ENCODE results near the gene PRLH.

PRLH gene, protein sequence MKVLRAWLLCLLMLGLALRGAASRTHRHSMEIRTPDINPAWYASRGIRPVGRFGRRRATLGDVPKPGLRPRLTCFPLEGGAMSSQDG

DNA sequence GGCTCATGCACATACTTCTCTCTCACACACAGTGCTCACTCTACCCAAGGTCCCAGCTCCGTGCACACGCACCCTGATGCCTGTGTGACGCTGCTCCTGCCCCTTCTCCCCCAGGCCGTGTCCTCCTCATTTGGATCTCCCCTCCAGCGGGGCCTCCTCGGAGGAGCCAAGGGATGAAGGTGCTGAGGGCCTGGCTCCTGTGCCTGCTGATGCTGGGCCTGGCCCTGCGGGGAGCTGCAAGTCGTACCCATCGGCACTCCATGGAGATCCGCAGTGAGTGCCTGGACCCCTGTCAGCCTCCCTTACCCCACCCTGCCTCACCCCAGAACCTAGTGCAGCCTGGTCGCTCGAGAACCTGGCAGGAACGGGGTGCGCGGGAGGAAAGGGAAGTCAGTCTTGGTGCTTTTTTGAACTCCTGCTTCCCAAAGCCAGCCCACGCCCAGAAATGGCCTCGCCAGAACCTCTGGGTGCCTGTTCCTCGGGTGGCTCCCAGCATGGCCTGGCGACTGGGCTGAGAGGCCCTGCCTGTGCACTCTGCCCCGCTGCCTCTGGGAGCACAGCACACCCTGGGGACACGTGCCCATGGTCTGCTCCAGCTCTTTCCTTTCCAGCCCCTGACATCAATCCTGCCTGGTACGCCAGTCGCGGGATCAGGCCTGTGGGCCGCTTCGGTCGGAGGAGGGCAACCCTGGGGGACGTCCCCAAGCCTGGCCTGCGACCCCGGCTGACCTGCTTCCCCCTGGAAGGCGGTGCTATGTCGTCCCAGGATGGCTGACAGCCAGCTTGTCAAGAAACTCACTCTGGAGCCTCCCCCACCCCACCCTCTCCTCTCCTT is at the start of gene PRLH:
Gene PRLH, plus strand, starts transcription at position 174 of the 835 bp plus-strand sequence. Its CDS starts 0 bp downstream, at position 174.
- peak in 4 of 51 donors; percentile 18 to 51 (median 48) for DNase-seq

DNA sequence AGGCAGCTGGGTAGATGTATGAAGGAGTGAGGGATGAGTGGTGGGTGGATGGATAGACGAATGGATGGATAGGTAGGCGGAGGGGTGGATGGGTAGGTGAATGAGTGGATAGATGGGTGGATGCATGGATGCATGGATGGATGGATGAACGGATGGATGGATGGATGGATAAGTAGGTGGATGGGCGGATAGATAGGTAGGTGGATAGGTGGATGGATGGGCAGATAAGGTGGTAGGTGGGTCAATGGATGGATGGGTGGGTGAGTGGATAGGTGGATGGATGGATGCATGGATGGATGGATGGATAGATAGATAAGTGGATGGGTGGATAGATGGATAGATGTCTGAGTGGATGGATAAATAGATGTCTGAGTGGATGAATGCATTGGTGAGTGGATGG is 49.2 kb upstream of the PRLH start:
- DNase-seq: no peak

DNA sequence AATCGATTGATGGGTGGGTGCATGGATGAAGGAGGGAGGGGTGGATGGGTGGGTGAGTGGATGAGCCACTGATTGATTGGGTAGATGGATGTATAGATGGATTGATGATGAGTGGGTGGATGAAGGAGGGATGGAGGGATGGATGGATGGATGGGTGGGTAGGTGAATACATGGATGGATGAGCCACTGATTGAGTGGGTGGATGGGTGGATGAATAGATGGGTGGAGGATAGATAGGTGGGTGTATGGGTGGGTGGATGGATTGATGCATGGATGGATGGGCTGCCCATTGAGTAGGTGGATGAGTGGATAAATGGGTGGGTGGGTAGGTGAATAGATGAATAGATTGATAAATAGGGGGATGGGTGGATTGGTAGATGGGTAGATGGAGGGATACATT is 48.4 kb upstream of the PRLH start:
- no peak for DNase-seq

DNA sequence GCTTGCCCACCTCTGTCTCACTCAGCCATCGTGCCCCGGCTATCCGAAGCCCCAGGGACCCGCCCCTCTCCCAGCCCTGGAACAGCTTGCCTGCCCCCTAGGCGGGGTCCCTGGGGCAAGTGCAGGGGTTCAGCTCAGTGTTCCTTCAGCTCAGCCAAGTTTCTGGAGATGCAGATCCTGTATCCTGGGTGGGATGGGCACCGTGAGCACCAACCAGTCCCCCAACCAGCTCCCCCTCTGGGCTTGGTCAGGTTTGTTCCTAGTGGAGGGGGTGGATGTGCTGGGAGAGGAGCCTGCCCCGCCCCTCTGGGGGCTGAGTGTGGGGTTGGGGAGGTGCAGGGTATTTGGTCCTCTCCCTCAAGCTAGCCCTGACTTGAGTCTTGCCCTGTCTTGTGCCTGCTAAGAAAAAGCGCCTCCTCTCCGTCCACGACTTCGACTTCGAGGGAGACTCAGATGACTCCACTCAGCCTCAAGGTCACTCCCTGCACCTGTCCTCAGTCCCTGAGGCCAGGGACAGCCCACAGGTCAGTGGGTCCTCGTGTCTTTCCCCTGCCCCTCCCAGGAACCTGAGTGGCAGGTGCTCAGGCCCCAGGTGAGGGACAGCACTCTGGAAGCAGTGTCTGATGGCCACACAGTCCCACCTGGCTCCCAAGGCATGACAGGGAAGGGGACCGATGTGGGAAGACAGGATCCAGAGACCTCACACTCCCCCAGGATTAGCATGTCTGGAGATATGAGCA is 46.7 kb upstream of the PRLH start:
- no peak for DNase-seq

DNA sequence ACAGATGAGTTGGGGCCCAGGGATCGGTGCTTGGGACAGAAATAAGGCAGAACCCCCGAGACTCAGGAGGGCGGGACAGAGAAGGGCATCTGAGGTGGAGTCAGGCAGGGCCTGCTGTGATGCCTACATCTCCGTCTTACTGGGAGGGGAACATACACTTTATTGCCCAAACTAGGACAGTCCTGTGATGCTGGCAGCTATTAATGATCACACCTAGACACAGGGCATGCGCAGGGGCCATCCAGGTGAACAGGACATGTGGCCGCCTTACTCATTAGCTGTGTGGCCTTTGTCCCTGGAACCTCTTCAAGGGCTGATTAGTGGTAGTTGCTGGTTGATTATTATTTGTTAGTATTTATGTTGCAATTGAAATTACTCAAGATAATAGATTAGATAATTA is 46.1 kb upstream of the PRLH start:
- DNase-seq: no peak

DNA sequence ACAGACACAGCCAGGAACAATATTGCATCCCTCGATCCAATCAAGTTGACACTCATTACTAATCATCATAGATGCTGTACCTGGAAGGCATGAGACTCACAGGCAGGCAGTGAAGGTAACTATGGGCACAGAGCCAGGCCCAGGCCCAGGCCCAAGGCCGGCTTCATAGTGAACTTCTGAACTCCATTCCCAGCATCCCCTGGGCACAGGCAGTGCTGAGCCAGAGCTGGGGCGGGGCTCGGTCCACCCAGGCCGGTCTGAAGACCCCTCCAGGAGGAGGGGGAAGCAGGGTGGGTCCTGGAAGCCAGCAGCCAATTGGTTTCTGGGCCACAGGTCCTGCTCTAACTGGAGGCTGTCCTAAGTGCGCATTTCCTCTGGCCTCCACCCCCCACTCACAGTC is 41.7 kb upstream of the PRLH start:
- DNase-seq: no peak

DNA sequence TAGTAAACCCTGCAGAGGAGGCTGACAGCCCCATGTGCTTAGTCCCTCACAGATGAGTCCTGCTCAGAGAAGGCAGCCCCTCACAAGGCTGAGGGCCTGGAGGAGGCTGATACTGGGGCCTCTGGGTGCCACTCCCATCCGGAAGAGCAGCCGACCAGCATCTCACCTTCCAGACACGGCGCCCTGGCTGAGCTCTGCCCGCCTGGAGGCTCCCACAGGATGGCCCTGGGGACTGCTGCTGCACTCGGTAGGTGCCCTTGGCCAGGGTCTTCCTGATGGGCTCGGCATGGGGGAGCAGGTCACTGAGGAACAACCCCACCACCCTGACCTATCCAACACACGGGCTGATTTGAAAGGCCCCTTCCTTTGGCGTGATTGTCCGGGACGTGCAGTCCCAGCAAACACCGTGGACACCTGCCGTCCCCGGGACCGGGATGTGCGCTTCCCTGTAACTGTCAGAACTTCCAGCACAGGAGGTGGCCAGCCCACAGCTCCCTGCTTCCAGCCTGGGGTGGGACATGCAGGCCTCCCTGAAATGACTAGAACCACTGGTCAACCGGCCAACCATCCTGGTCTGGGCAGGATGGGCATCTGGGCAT is 40.7 kb upstream of the PRLH start:
- no peak for DNase-seq

DNA sequence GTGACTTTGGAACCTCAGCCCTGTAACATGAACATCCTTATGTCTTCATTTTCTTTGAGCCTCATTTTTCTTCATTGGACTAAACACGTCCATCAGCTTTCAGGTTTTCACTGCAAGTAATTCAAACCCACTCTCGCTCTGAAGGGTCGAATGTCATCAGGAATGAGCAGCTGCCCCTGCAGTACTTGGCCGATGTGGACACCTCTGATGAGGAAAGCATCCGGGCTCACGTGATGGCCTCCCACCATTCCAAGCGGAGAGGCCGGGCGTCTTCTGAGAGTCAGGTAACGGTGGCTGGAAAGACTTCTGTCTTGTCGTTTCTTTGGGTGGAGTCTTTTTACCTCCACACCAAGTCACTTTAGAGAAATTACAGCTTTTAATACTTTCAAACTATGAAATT is 39.1 kb upstream of the PRLH start:
- DNase-seq: no peak

DNA sequence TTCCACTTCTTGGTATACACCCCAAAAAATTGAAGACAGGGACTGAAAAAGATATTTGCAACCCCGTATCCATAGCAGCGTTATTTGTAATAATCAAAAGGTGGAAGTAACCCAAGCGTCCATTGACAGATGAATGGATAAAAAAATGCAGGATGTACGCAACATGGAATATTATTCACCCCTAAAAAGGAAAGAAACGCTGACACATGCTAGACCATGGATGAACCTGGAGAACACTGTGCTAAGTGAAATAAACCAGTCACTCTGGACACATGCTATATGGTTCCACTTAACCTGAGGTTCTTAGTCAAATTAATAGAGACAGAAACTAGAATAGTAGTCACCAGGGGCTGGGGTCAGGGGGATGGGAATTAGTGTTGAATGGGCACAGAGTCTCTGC is 38.6 kb upstream of the PRLH start:
- no peak for DNase-seq

DNA sequence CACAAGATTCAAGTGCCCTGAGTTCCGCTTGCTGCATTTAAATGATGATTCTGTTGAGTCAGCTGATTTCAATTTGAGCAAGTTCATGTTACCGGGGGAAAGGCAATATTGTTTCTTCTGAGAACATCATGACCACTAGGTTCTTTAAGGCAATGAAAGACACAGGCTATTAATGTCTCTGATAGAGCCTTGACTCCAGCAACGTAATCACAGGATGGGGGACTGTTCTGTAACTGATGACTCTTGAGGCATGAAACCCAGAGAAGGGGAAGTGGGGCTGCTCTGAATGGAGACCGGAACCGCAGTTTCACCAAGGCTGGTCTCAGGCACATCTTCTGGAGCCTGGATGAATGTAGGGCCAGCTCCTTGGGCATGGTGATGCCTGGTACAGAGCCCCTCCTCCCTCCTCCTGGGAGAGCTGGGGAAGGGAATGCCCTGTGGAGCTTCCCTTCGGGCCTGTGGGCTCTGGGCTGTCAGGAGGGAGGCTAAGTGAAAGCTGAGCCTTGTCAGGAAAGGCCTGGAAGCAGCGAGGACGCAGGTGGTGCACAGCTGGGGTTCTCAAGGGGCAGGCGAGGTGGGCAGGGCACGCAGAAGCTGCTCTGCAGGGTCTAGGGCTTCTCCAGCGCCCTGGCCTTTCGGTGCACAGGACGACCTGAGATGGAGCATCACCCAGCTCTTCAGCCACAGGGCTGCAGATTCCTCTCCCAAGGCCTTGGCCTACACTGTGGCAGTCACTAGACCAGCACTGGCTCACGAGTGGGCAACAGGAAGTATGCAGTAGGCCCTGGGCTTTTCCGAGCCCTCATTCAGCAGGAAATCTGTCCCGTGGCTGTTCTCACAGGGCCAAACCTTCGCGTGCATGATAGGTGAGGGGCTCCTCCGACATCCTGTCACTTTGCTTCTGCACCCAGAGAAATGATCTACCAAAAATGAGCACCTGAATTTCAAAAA is 36.6 kb upstream of the PRLH start:
- peak in 5 of 51 donors; percentile 4 to 13 (median 9) for DNase-seq

DNA sequence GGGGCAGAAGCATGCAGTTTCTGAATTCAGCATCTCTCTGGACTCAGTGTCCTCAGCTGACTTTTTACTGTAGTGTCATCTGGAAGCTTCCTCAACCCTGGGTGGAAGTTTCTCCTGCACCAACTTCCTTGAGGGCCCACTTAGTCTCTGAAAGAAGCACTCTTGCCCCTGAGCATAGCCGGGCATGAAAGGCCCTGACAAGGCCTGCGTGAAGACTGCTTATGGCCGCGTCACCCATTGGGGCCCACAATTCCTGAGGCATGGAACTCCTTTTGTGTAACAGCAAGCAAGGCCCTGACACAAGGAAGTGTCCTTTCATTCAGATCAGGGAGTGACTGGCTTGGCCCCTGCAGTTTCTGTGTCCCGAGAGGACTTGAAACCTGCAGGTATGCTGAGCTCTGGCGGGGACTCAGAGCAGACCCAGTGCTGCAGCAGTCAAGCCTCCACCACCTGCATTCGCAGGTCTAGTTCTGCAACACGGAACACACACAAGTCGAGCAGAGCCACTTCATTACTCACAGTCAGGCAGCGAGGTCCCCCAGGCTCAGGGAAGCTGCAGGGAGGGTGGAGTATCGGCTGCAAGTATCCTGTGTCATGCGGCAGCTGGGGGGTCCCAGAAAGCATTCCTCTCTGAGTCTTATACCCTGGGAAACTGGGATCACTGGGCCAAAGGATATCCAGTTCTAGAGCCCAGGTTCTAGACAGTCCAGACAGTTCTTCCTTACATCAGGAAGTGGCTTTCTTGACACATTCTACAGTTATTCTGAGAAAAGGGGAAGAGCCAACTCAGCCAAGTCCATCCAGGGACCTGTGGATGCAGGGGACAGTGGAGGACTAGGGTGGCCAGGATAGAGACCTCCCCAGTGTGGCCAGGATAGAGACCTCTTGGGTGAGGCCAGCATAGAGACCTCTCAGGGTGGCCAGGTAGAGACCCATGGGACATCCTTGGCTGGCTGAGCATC is 35.6 kb upstream of the PRLH start:
- no peak for DNase-seq

DNA sequence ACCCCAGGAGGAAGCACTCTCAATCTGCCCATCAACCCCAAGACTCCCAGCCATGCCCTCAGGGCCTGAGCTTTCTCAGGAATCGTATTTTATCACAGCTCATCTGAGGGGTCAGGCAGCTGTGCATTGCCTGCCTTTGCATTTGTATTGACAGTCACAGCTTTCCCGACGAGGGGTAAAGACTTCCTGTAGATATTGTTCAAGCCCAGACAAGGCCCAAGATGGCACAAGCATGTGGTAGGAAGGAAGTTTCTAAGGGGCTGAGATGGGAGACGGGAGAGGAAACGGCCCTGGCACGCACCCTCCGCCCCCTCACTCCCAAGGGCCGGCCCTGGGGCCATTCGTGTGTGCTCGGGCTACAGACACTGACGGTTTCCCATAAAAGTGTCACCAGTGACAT is 34.2 kb upstream of the PRLH start:
- no peak for DNase-seq

DNA sequence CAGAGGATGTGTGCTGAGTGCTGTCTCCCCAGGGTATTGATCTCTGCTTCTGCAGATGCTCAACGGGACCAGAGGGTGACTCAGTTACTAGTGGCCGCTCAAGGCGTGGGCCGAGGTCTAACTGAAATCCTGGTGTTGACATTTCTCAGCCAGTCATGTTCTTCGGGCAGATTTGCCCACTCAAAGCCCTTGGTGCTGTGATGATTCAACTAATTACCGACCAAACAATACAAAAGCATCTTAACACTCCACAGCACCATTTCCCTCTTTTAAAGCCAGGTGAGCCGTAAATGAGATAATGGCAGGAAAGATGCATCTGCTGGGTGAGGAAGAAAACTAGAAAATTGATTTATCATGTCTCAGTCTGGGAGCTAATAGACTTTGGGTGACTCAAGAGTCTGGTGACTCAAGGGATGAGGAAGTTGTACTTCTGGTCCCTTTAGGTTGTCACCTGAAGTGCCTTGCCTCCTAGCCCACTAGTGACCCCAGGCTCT is 32.7 kb upstream of the PRLH start:
- DNase-seq: no peak

DNA sequence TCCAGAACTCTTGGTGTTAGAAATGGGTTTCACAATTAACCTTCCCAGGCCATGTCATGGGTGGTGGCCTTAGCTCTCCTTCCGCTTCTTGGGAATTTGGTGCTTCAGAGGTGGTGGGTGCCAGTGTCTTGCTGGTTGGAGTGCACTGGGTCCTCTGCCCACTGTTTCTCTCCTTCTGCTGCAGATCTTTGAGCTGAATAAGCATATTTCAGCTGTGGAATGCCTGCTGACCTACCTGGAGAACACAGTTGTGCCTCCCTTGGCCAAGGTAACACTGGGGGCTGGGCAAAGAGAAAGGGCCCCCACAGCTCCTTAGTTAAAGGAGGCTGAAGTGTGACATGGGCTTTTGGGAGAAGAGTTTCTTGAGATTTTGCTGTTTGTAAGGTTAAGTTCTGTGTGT is 32.0 kb upstream of the PRLH start:
- DNase-seq: no peak

DNA sequence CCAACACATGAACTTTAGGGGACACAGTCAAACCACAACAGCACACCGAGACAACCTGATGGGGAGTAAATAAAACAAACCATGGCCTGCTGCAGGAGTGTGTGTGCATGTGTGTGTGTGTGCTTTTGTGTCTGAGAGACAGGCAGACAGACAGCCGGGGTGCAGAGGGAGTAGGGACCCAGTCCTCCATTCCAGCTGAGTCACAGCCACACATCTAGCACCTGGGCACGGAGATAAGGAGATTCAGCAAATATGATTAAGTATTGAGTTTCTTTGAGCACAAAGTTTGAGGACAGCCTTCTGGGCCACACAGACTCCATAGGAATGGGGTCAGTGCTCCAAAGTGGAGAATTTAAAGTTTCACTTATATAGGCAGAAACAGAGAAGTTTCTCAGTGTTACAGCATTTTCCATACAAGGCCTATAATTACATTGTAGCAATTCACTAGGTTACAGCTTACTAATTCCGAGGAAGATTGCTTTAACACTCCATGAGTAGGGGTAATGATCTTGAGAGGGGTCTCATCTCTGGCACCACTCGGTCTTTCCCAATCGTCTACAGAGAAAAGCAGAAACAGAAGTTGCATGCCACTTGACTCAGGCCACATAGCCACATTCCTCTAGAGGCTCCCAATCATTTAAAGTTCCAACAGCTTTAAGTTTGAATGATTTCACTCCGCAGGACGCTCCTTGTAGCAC is 30.8 kb upstream of the PRLH start:
- DNase-seq: no peak

DNA sequence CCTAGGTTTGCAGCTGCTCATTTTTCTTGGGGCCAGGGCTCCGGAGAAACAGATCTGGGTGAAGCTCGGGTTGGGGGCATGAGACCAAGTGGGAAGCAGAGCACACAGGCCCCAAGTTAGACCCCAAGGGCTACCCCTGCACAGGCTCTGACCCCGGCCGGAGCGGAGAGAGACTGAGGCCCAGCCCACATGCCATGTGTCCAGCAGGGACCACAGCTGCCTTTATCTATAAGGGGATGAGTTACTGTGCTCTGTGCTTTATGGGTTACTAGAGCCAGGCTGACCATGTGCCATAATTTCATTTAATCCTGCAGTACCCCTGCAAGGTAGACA is 30.3 kb upstream of the PRLH start:
- no peak for DNase-seq

DNA sequence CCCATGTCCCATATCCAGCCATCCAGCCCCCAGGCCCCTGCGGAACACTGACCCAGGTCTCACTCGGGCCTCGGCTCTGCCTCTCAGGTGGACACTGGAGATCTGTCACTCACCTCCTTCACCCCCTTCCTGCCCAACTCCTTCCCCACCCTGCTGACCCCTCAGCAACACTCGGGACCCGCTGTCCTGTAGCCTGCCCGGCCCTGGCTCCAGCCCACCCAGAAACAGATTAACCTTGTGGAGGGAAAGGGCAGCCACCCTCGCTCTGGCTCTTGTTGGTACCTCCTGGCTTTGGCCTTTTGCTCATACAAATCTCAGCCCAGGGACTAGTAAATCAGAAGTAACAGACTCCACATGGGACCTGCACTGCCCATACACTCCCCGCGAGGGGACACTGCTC is 29.8 kb upstream of the PRLH start:
- DNase-seq: no peak

DNA sequence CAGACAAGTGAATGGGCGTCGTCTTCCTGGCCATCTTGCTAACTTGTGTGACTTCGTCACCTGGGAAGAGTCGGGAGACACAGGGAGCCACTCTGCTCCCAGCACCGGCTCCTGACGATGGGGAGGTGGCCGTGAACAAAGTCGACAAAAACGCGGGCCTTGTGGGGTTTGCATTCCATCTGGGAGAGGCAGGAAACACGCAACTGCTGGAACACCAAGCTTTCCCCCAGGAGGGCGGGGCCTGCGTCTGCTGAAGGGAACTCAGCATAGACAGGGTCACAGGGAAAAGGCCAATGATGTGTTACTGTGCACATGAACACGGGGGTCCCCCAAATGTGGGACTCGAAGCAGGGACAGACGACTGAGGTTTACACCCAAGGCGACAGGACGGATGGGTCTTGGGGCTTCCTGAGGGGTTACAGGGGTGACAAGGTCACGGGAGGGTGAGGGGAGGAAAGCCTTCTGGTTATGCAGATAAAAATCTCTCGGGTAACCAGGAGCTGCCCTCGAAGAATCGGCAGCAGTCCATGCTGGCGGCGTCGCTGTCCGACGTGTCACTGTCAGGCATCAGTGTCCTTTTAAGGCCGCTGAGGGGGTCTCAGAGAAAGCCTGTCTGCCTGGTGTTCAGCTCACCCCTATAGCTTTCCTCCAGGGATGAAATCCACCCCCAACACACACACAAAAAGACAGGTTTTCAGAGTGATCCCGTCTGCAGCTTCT is 28.2 kb upstream of the PRLH start:
- no peak for DNase-seq

DNA sequence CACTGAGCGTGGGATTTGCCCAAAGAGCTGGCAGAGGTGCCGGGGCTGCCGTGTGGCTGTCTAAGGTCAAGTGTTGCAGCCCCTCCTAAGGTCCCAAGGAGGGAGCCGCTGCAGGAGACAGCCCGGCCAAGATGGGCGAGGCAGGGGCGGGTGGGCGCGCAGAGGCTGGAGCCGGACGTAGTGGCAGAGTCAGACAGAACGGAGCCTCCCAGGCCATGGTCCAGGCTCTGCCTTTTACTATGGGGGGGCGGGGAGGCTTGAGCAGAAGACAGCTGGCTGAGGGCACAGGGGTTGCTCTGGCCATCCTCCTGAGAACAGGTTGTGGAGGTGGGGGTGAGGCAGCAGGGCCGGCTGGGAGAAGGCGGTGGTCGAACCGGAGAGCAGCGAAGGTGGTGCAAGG is 27.5 kb upstream of the PRLH start:
- DNase-seq: no peak
